CD4-positive, alpha-beta T cell treated with Interferon gamma for 1 hour (primary cell): ENCODE results near the gene PKM.
A peak's percentile ranks its signal among the peaks of the same experiment; 100 is the strongest.
"Not testable (repeated sequence)": the region's sequence is repeated elsewhere in the genome, so short reads cannot be mapped to it uniquely, and the experiment has no call there.

ENCODE experiments used
- DNase-seq: peaks from one replicate; pipeline ENCODE4 v3.0.0-alpha.2; 2020

PKM gene

GRCh38 chr15:72174551-72175165 is 56.3 kb downstream of the PKM start:
- DNase-seq, result no peak

GRCh38 chr15:72173864-72174550 is 57.0 kb downstream of the PKM start:
- no peak for DNase-seq

GRCh38 chr15:72173401-72173800 is 57.6 kb downstream of the PKM start:
- no peak for DNase-seq

GRCh38 chr15:72172796-72173195 is 58.2 kb downstream of the PKM start:
- no peak for DNase-seq

- not testable (repeated sequence) for DNase-seq
Observed at GRCh38 chr15:72171978-72172377, 59.0 kb downstream of the PKM start.

- no peak for DNase-seq
Observed at GRCh38 chr15:72170691-72171090, 60.3 kb downstream of the PKM start.

GRCh38 chr15:72169921-72170611 is 60.9 kb downstream of the PKM start:
- DNase-seq, result no peak

- DNase-seq, result no peak
Observed at GRCh38 chr15:72169236-72169920, 61.6 kb downstream of the PKM start.

GRCh38 chr15:72168808-72169190 is 62.2 kb downstream of the PKM start:
- DNase-seq, result no peak

- no peak for DNase-seq
Observed at GRCh38 chr15:72168131-72168807, 62.7 kb downstream of the PKM start.

GRCh38 chr15:72167445-72167844 is 63.5 kb downstream of the PKM start:
- DNase-seq, result no peak

- no peak for DNase-seq
Observed at GRCh38 chr15:72166716-72167417, 64.1 kb downstream of the PKM start.

GRCh38 chr15:72163719-72164118 is 67.3 kb downstream of the PKM start:
- DNase-seq, result no peak

GRCh38 chr15:72162569-72162968 is 68.4 kb downstream of the PKM start:
- no peak for DNase-seq

GRCh38 chr15:72161361-72162132 is 69.4 kb downstream of the PKM start:
- DNase-seq, result no peak

GRCh38 chr15:72160696-72161245 is 70.2 kb downstream of the PKM start:
- DNase-seq, result no peak

GRCh38 chr15:72156928-72157327 is 74.1 kb downstream of the PKM start:
- no peak for DNase-seq

- peak; percentile 70 for DNase-seq
Observed at GRCh38 chr15:72155635-72156616, 75.1 kb downstream of the PKM start.

GRCh38 chr15:72155003-72155621 is 75.9 kb downstream of the PKM start:
- no peak for DNase-seq

GRCh38 chr15:72154316-72154715 is 76.7 kb downstream of the PKM start:
- DNase-seq, result no peak
